Measurements from ENCODE around the gene DCD. TPM values are rescaled to one million over a fixed set of nuclear protein-coding genes. Genes with fewer than 3 reads are reported as not detected.

The DCD gene
- total and polyA plus RNA-seq, 2 donors (not counting 3 experiments of a cell fraction or from before 2014, with no cell fraction given), result not detected

- H2AFZ ChIP-seq (ENCODE audit: low read depth, low read length), result no peak overlapping the region
- CTCF ChIA-PET, result interaction anchor here (1.2 kb wide), 1 partner anchor 12 kb away, joined by 4 read pairs; no protein-coding TSS in a partner anchor
- H3K36me3 ChIP-seq (ENCODE audit: control insufficient read depth in 2 of 2, extremely low read depth in 1 of 2, insufficient read depth in 2 of 2, low read length in 2 of 2), result no peaks in the 10 kb centered on the region
- DNase-seq (ENCODE audit: low read depth, low spot score) (no peak), FAIRE-seq (no peak)
- peaks cover 0 to 4% of the 10 kb centered on the region in 2 experiments for H3K27me3 ChIP-seq (ENCODE audit: control insufficient read depth in 2 of 2, insufficient read depth in 2 of 2, low read length in 2 of 2)
- no peak overlapping the region for H3K9ac ChIP-seq (replicated peaks; ENCODE audit: extremely low read depth, insufficient read depth, low read length)
- H3K9me1 ChIP-seq (replicated peaks; ENCODE audit: control insufficient read depth, extremely low read depth, insufficient read depth, low read length), result no peaks in the 10 kb centered on the region
- H3K79me2 ChIP-seq (ENCODE audit: control insufficient read depth, insufficient read depth, low read length), result no peaks in the 10 kb centered on the region
- POLR2A ChIA-PET, result no interaction called here
- dilution Hi-C loops (cut with MboI; ENCODE audit: extremely low pct_ligation_motif_present, low sequenced_read_pairs), result no loop called here
- H3K9me3 ChIP-seq (replicated peaks; ENCODE audit: control insufficient read depth, insufficient read depth, low read length), result no peaks in the 10 kb centered on the region
- H4K20me1 ChIP-seq (replicated peaks; ENCODE audit: control insufficient read depth, extremely low read depth, insufficient read depth, low read length), result no peaks in the 10 kb centered on the region
- TF ChIP-seq GATA2 (IDR thresholded peaks at IDR 0.05; ENCODE audit: insufficient read depth, insufficient read length, low read depth, low read length) (no peak), EZH2 (IDR thresholded peaks at IDR 0.05; ENCODE audit: borderline replicate concordance, low read depth, low read length, severe bottlenecking) (no peak)
- BruUV-seq (replicated peaks), result no TSS peak
- no peak overlapping the region for H3K4me2 ChIP-seq (ENCODE audit: insufficient read depth, low read length)
- no peak overlapping the region for H3K27ac ChIP-seq (ENCODE audit: insufficient read depth, low read depth, low read length)
- no peaks in the 10 kb centered on the region for H3K4me1 ChIP-seq (ENCODE audit: control insufficient read depth, extremely low read depth, insufficient read depth, low read length)
- intact Hi-C loops (cut with micrococcal nuclease), result no loop called here
- H3K4me3 ChIP-seq (replicated peaks in 1 of 3; ENCODE audit: insufficient read depth in 1 of 3, low read depth in 1 of 3, low read length in 3 of 3), result no peak overlapping the region
These were observed 36.4 kb downstream of the DCD start for GRCh38 chr12:54611715-54612149.

- no peak for FAIRE-seq
- CTCF ChIA-PET, result no interaction called here
- intact Hi-C loops (cut with micrococcal nuclease) (no loop called here), dilution Hi-C loops (cut with MboI; ENCODE audit: extremely low pct_ligation_motif_present, low sequenced_read_pairs) (no loop called here)
- POLR2A ChIA-PET, result no interaction called here
- TF ChIP-seq, protein P1, sequence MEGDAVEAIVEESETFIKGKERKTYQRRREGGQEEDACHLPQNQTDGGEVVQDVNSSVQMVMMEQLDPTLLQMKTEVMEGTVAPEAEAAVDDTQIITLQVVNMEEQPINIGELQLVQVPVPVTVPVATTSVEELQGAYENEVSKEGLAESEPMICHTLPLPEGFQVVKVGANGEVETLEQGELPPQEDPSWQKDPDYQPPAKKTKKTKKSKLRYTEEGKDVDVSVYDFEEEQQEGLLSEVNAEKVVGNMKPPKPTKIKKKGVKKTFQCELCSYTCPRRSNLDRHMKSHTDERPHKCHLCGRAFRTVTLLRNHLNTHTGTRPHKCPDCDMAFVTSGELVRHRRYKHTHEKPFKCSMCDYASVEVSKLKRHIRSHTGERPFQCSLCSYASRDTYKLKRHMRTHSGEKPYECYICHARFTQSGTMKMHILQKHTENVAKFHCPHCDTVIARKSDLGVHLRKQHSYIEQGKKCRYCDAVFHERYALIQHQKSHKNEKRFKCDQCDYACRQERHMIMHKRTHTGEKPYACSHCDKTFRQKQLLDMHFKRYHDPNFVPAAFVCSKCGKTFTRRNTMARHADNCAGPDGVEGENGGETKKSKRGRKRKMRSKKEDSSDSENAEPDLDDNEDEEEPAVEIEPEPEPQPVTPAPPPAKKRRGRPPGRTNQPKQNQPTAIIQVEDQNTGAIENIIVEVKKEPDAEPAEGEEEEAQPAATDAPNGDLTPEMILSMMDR (IDR thresholded peaks at IDR 0.05; ENCODE audit: extremely low read depth in 1 of 2, insufficient read depth in 1 of 2, low read depth in 1 of 2, low read length in 2 of 2), result no peak
- no peak for TF ChIP-seq EZH2 (IDR thresholded peaks at IDR 0.05; ENCODE audit: borderline replicate concordance, low read depth, low read length, severe bottlenecking)
- no peak for TF ChIP-seq POLR2AphosphoS5 (IDR thresholded peaks at IDR 0.05; ENCODE audit: insufficient read depth, low read depth, low read length)
- no peak for TF ChIP-seq GATA2 (IDR thresholded peaks at IDR 0.05; ENCODE audit: insufficient read depth, insufficient read length, low read depth, low read length)
- TF ChIP-seq, protein P2, sequence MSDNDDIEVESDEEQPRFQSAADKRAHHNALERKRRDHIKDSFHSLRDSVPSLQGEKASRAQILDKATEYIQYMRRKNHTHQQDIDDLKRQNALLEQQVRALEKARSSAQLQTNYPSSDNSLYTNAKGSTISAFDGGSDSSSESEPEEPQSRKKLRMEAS (IDR thresholded peaks at IDR 0.05; ENCODE audit: insufficient read depth, insufficient read length), result no peak
- no peak for TF ChIP-seq MYC (IDR thresholded peaks at IDR 0.05; ENCODE audit: low read depth, low read length)
- TF ChIP-seq POLR2A (IDR thresholded peaks at IDR 0.05; ENCODE audit: low read depth, low read length), result no peak
- no peak for TF ChIP-seq FOS (IDR thresholded peaks at IDR 0.05; ENCODE audit: borderline replicate concordance, insufficient read depth, low read length)
- TF ChIP-seq JUN (IDR thresholded peaks at IDR 0.05; ENCODE audit: borderline replicate concordance, insufficient read depth, insufficient read length, low read depth), result no peak
- H3K9ac ChIP-seq (replicated peaks; ENCODE audit: extremely low read depth, insufficient read depth, low read length), result no peak overlapping the region
- no peak overlapping the region for H3K4me3 ChIP-seq (replicated peaks in 1 of 3; ENCODE audit: insufficient read depth in 1 of 3, low read depth in 1 of 3, low read length in 3 of 3)
- DNase-seq (ENCODE audit: low read depth, low spot score), result no peak
- no peaks in the 10 kb centered on the region for H3K36me3 ChIP-seq (ENCODE audit: control insufficient read depth in 2 of 2, extremely low read depth in 1 of 2, insufficient read depth in 2 of 2, low read length in 2 of 2)
- no peak overlapping the region for H3K4me2 ChIP-seq (ENCODE audit: insufficient read depth, low read length)
- H3K27ac ChIP-seq (ENCODE audit: insufficient read depth, low read depth, low read length), result no peak overlapping the region
- no peaks in the 10 kb centered on the region for H3K9me3 ChIP-seq (replicated peaks; ENCODE audit: control insufficient read depth, insufficient read depth, low read length)
- no peaks in the 10 kb centered on the region for H3K9me1 ChIP-seq (replicated peaks; ENCODE audit: control insufficient read depth, extremely low read depth, insufficient read depth, low read length)
- H2AFZ ChIP-seq (ENCODE audit: low read depth, low read length), result no peak overlapping the region
- H3K27me3 ChIP-seq (ENCODE audit: control insufficient read depth in 2 of 2, insufficient read depth in 2 of 2, low read length in 2 of 2), result peaks cover 0 to 4% of the 10 kb centered on the region in 2 experiments
- no TSS peak for BruUV-seq (replicated peaks)
- H3K4me1 ChIP-seq (ENCODE audit: control insufficient read depth, extremely low read depth, insufficient read depth, low read length), result no peaks in the 10 kb centered on the region
- no peaks in the 10 kb centered on the region for H4K20me1 ChIP-seq (replicated peaks; ENCODE audit: control insufficient read depth, extremely low read depth, insufficient read depth, low read length)
- no peaks in the 10 kb centered on the region for H3K79me2 ChIP-seq (ENCODE audit: control insufficient read depth, insufficient read depth, low read length)
These were observed 39.4 kb downstream of the DCD start for GRCh38 chr12:54608769-54609168.

Data from endothelial cell of umbilical vein (primary cell).